Measurements from ENCODE around the gene CCDC12.
A peak's percentile ranks its signal among the peaks of the same experiment; 100 is the strongest.

Gene CCDC12

GRCh38 chr3:46976326-46977190 is at the start of gene CCDC12:
Gene CCDC12 (minus strand): TSS chr3:46976745. CDS start chr3:46976732, 13 bp downstream.
- Histone ChIP-seq H3K27me3 (ENCODE audit: control insufficient read depth, insufficient read depth, low read length) (no peaks in the 10 kb centered on the region), H3K4me1 (ENCODE audit: control insufficient read depth, insufficient read depth, low read length) (peaks cover 24% of the 10 kb centered on the region), H3K9me3 (ENCODE audit: control insufficient read depth, low read length) (no peaks in the 10 kb centered on the region), H3K36me3 (ENCODE audit: control insufficient read depth, insufficient read depth, low read length) (no peaks in the 10 kb centered on the region), H3K9ac (ENCODE audit: low read length) (peak within 1 kb of the TSS; percentile 90), H3K4me3 (ENCODE audit: low read length) (peak within 1 kb of the TSS; percentile 90)

- H3K4me1 ChIP-seq (ENCODE audit: control insufficient read depth, insufficient read depth, low read length) = peaks cover 13% of the 10 kb centered on the region
- H3K27me3 ChIP-seq (ENCODE audit: control insufficient read depth, insufficient read depth, low read length) = no peaks in the 10 kb centered on the region
- H3K9me3 ChIP-seq (ENCODE audit: control insufficient read depth, low read length) = no peaks in the 10 kb centered on the region
- H3K36me3 ChIP-seq (ENCODE audit: control insufficient read depth, insufficient read depth, low read length) = no peaks in the 10 kb centered on the region
- no peak overlapping the region for H3K9ac ChIP-seq (ENCODE audit: low read length)
- no peak overlapping the region for H3K4me3 ChIP-seq (ENCODE audit: low read length)
These were observed 48.4 kb upstream of the CCDC12 start for GRCh38 chr3:47024932-47025331.

GRCh38 chr3:47022641-47023071 is 46.1 kb upstream of the CCDC12 start:
- H3K4me1 ChIP-seq (ENCODE audit: control insufficient read depth, insufficient read depth, low read length) = peaks cover 13% of the 10 kb centered on the region
- H3K36me3 ChIP-seq (ENCODE audit: control insufficient read depth, insufficient read depth, low read length) = peaks cover 8% of the 10 kb centered on the region
- no peak overlapping the region for H3K4me3 ChIP-seq (ENCODE audit: low read length)
- no peaks in the 10 kb centered on the region for H3K9me3 ChIP-seq (ENCODE audit: control insufficient read depth, low read length)
- H3K9ac ChIP-seq (ENCODE audit: low read length) = no peak overlapping the region
- H3K27me3 ChIP-seq (ENCODE audit: control insufficient read depth, insufficient read depth, low read length) = no peaks in the 10 kb centered on the region

GRCh38 chr3:47020311-47020710 is 43.8 kb upstream of the CCDC12 start:
- Histone ChIP-seq H3K27me3 (ENCODE audit: control insufficient read depth, insufficient read depth, low read length) (no peaks in the 10 kb centered on the region), H3K4me3 (ENCODE audit: low read length) (no peak overlapping the region), H3K9ac (ENCODE audit: low read length) (no peak overlapping the region), H3K9me3 (ENCODE audit: control insufficient read depth, low read length) (no peaks in the 10 kb centered on the region), H3K4me1 (ENCODE audit: control insufficient read depth, insufficient read depth, low read length) (peaks cover 13% of the 10 kb centered on the region), H3K36me3 (ENCODE audit: control insufficient read depth, insufficient read depth, low read length) (peaks cover 16% of the 10 kb centered on the region)

- no peak overlapping the region for H3K9ac ChIP-seq (ENCODE audit: low read length)
- H3K4me3 ChIP-seq (ENCODE audit: low read length) = no peak overlapping the region
- no peaks in the 10 kb centered on the region for H3K27me3 ChIP-seq (ENCODE audit: control insufficient read depth, insufficient read depth, low read length)
- peaks cover 16% of the 10 kb centered on the region for H3K36me3 ChIP-seq (ENCODE audit: control insufficient read depth, insufficient read depth, low read length)
- H3K9me3 ChIP-seq (ENCODE audit: control insufficient read depth, low read length) = no peaks in the 10 kb centered on the region
- peaks cover 13% of the 10 kb centered on the region for H3K4me1 ChIP-seq (ENCODE audit: control insufficient read depth, insufficient read depth, low read length)
These were observed 42.7 kb upstream of the CCDC12 start for GRCh38 chr3:47019201-47019600.

- H3K27me3 ChIP-seq (ENCODE audit: control insufficient read depth, insufficient read depth, low read length) = no peaks in the 10 kb centered on the region
- H3K9ac ChIP-seq (ENCODE audit: low read length) = no peak overlapping the region
- H3K4me1 ChIP-seq (ENCODE audit: control insufficient read depth, insufficient read depth, low read length) = peaks cover 15% of the 10 kb centered on the region
- no peak overlapping the region for H3K4me3 ChIP-seq (ENCODE audit: low read length)
- peaks cover 16% of the 10 kb centered on the region for H3K36me3 ChIP-seq (ENCODE audit: control insufficient read depth, insufficient read depth, low read length)
- no peaks in the 10 kb centered on the region for H3K9me3 ChIP-seq (ENCODE audit: control insufficient read depth, low read length)
These were observed 41.7 kb upstream of the CCDC12 start for GRCh38 chr3:47018269-47018611.

GRCh38 chr3:47017504-47018268 is 41.1 kb upstream of the CCDC12 start:
- no peak overlapping the region for H3K9ac ChIP-seq (ENCODE audit: low read length)
- no peaks in the 10 kb centered on the region for H3K27me3 ChIP-seq (ENCODE audit: control insufficient read depth, insufficient read depth, low read length)
- peaks cover 16% of the 10 kb centered on the region for H3K36me3 ChIP-seq (ENCODE audit: control insufficient read depth, insufficient read depth, low read length)
- no peaks in the 10 kb centered on the region for H3K9me3 ChIP-seq (ENCODE audit: control insufficient read depth, low read length)
- H3K4me3 ChIP-seq (ENCODE audit: low read length) = no peak overlapping the region
- H3K4me1 ChIP-seq (ENCODE audit: control insufficient read depth, insufficient read depth, low read length) = peaks cover 14% of the 10 kb centered on the region

- no peaks in the 10 kb centered on the region for H3K9me3 ChIP-seq (ENCODE audit: control insufficient read depth, low read length)
- no peak overlapping the region for H3K4me3 ChIP-seq (ENCODE audit: low read length)
- no peak overlapping the region for H3K9ac ChIP-seq (ENCODE audit: low read length)
- peaks cover 7% of the 10 kb centered on the region for H3K4me1 ChIP-seq (ENCODE audit: control insufficient read depth, insufficient read depth, low read length)
- peaks cover 16% of the 10 kb centered on the region for H3K36me3 ChIP-seq (ENCODE audit: control insufficient read depth, insufficient read depth, low read length)
- no peaks in the 10 kb centered on the region for H3K27me3 ChIP-seq (ENCODE audit: control insufficient read depth, insufficient read depth, low read length)
These were observed 40.4 kb upstream of the CCDC12 start for GRCh38 chr3:47016934-47017435.

- peaks cover 6% of the 10 kb centered on the region for H3K4me1 ChIP-seq (ENCODE audit: control insufficient read depth, insufficient read depth, low read length)
- H3K9ac ChIP-seq (ENCODE audit: low read length) = no peak overlapping the region
- peaks cover 16% of the 10 kb centered on the region for H3K36me3 ChIP-seq (ENCODE audit: control insufficient read depth, insufficient read depth, low read length)
- no peaks in the 10 kb centered on the region for H3K27me3 ChIP-seq (ENCODE audit: control insufficient read depth, insufficient read depth, low read length)
- H3K9me3 ChIP-seq (ENCODE audit: control insufficient read depth, low read length) = no peaks in the 10 kb centered on the region
- no peak overlapping the region for H3K4me3 ChIP-seq (ENCODE audit: low read length)
These were observed 39.8 kb upstream of the CCDC12 start for GRCh38 chr3:47016086-47016933.

- Histone ChIP-seq H3K27me3 (ENCODE audit: control insufficient read depth, insufficient read depth, low read length) (no peaks in the 10 kb centered on the region), H3K4me1 (ENCODE audit: control insufficient read depth, insufficient read depth, low read length) (peaks cover 6% of the 10 kb centered on the region), H3K4me3 (ENCODE audit: low read length) (no peak overlapping the region), H3K9me3 (ENCODE audit: control insufficient read depth, low read length) (no peaks in the 10 kb centered on the region), H3K9ac (ENCODE audit: low read length) (no peak overlapping the region), H3K36me3 (ENCODE audit: control insufficient read depth, insufficient read depth, low read length) (peaks cover 16% of the 10 kb centered on the region)
These were observed 38.6 kb upstream of the CCDC12 start for GRCh38 chr3:47015151-47015550.

- Histone ChIP-seq H3K4me3 (ENCODE audit: low read length) (no peak overlapping the region), H3K36me3 (ENCODE audit: control insufficient read depth, insufficient read depth, low read length) (peaks cover 16% of the 10 kb centered on the region), H3K27me3 (ENCODE audit: control insufficient read depth, insufficient read depth, low read length) (no peaks in the 10 kb centered on the region), H3K9ac (ENCODE audit: low read length) (no peak overlapping the region), H3K4me1 (ENCODE audit: control insufficient read depth, insufficient read depth, low read length) (peaks cover 6% of the 10 kb centered on the region), H3K9me3 (ENCODE audit: control insufficient read depth, low read length) (no peaks in the 10 kb centered on the region)
These were observed 37.5 kb upstream of the CCDC12 start for GRCh38 chr3:47014036-47014435.

All from mucosa of stomach (tissue), 1 donor.